ENCODE data around the gene DMP1. TPM values are rescaled to one million over a fixed set of nuclear protein-coding genes. Genes with fewer than 3 reads are reported as not detected.

Gene DMP1
- total and polyA plus RNA-seq, 2 experiments from 2014 or later = 0.27 TPM; not detected in 1

- H3K36me3 ChIP-seq (ENCODE audit: insufficient read depth) = no peaks in the 10 kb centered on the region
- H3F3A ChIP-seq (replicated peaks; ENCODE audit: low read depth) = no peaks in the 10 kb centered on the region
- H3K4me2 ChIP-seq = no peak overlapping the region
- no peak overlapping the region for H2AFZ ChIP-seq
- no peak overlapping the region for H3K4me3 Mint-ChIP-seq
- H3K4me3 ChIP-seq = no peak overlapping the region
- DNase-seq (ENCODE audit: low spot score) (no peak), ATAC-seq (no peak)
- H3K9me3 Mint-ChIP-seq = peaks cover 4% of the 10 kb centered on the region; the same call in 2 of the 3 replicates
- no peak overlapping the region for H3K27ac ChIP-seq (ENCODE audit: low read depth)
- peaks cover 12% of the 10 kb centered on the region for H3K4me1 ChIP-seq (ENCODE audit: insufficient read depth)
- H3K27ac Mint-ChIP-seq = no peak overlapping the region
- peaks cover under 1% of the 10 kb centered on the region; the same call in 1 of the 3 replicates for H3K36me3 Mint-ChIP-seq (ENCODE audit: low read depth)
- H4K20me1 ChIP-seq (replicated peaks; ENCODE audit: insufficient read depth) = no peaks in the 10 kb centered on the region
- H3K27me3 Mint-ChIP-seq (ENCODE audit: insufficient read depth, low read depth, poor library complexity) = peaks cover 1% of the 10 kb centered on the region
- peaks cover 10% of the 10 kb centered on the region; the same call in 2 of the 3 replicates for H3K4me1 Mint-ChIP-seq
- H3K9me2 ChIP-seq (ENCODE audit: insufficient read depth) = peaks cover 4% of the 10 kb centered on the region; the same call in 1 of the 2 replicates
- no peaks in the 10 kb centered on the region for H3K79me2 ChIP-seq (replicated peaks; ENCODE audit: insufficient read depth)
- no peaks in the 10 kb centered on the region for H3K27me3 ChIP-seq (ENCODE audit: insufficient read depth)
- TF ChIP-seq REST (IDR thresholded peaks at IDR 0.05; ENCODE audit: unreplicated experiment) (no peak), EZH2 (IDR thresholded peaks at IDR 0.05; ENCODE audit: low read depth, unreplicated experiment) (no peak), ZNF331 (CRISPR knock-in tag; IDR thresholded peaks at IDR 0.05; ENCODE audit: low read depth) (no peak), CTCF (conservative IDR thresholded peaks at IDR 0.05; ENCODE audit: low read depth in 2 of 2) (no peak), NANOG (IDR thresholded peaks at IDR 0.05; ENCODE audit: borderline replicate concordance) (no peak), ZNF114 (CRISPR knock-in tag; IDR thresholded peaks at IDR 0.05) (no peak), JUNB (IDR thresholded peaks at IDR 0.05; ENCODE audit: unreplicated experiment) (no peak), STAT1 (IDR thresholded peaks at IDR 0.05; ENCODE audit: unreplicated experiment) (no peak), EZH2phosphoT487 (IDR thresholded peaks at IDR 0.05; ENCODE audit: unreplicated experiment) (no peak), CREB1 (CRISPR knock-in tag; IDR thresholded peaks at IDR 0.05; ENCODE audit: low read depth) (no peak), POLR2AphosphoS5 (IDR thresholded peaks at IDR 0.05; ENCODE audit: low read depth) (no peak), ZNF462 (CRISPR knock-in tag; IDR thresholded peaks at IDR 0.05) (no peak), ETS1 (IDR thresholded peaks at IDR 0.05) (no peak)
Measured at GRCh38 chr4:87704001-87704400, 53.9 kb downstream of the DMP1 start.
